Gastroesophageal sphincter (tissue), 3 donors: Measurements from ENCODE around the gene KIAA2012.

Experiments
- POLR2AphosphoS5 ChIP-seq: sonication (generic); formaldehyde crosslinking; IDR thresholded peaks from one replicate; pipeline ENCODE4 v1.6.1; 2017; ENCODE audit warnings: antibody characterized with exemption
- TF ChIP-seq, protein P1 (sequence below), 4 experiments: fragments of 200-600 bp in 2 of 4; fragments of 450-650 bp in 2 of 4; sonication (generic) in 1 of 4; IDR thresholded peaks; one replicate each; pipeline ENCODE4 v1.5.1; 2017 to 2019; ENCODE audit warnings: antibody characterized with exemption in 4 of 4, mild to moderate bottlenecking in 2 of 4, moderate library complexity in 2 of 4

GRCh38 chr2:202064881-202065230, 8.2 kb upstream of the KIAA2012 start:
- TF ChIP-seq, protein P1, sequence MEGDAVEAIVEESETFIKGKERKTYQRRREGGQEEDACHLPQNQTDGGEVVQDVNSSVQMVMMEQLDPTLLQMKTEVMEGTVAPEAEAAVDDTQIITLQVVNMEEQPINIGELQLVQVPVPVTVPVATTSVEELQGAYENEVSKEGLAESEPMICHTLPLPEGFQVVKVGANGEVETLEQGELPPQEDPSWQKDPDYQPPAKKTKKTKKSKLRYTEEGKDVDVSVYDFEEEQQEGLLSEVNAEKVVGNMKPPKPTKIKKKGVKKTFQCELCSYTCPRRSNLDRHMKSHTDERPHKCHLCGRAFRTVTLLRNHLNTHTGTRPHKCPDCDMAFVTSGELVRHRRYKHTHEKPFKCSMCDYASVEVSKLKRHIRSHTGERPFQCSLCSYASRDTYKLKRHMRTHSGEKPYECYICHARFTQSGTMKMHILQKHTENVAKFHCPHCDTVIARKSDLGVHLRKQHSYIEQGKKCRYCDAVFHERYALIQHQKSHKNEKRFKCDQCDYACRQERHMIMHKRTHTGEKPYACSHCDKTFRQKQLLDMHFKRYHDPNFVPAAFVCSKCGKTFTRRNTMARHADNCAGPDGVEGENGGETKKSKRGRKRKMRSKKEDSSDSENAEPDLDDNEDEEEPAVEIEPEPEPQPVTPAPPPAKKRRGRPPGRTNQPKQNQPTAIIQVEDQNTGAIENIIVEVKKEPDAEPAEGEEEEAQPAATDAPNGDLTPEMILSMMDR (IDR thresholded peaks at IDR 0.05): no peak
- TF ChIP-seq POLR2AphosphoS5: no peak
